MCF 10A (cell line): ENCODE results near the gene RHEBL1. TPM values are rescaled to one million over a fixed set of nuclear protein-coding genes. Genes with fewer than 3 reads are reported as not detected.

Source experiments
- BruUV-seq: library from RNA; stranded (reverse); fragments of 400-500 nt; replicated peaks from 2 replicates; lab custom pipeline; 2021; lab: Mats Ljungman, UMichigan
- CTCF ChIA-PET: fragments of 300-600 bp; sonication (Branson Sonifier 250); formaldehyde crosslinking; extraction: SDS; loops from one replicate; lab custom pipeline; 2021; ENCODE audit warnings: antibody characterized with exemption, inconsistent platforms; lab: Yijun Ruan, JAX
- POLR2A ChIA-PET: fragments of 300-600, 350-650 bp; sonication (Branson Sonifier 250); formaldehyde crosslinking; extraction: SDS; loops from one replicate; lab custom pipeline; 2020; ENCODE audit warnings: antibody characterized with exemption, inconsistent platforms; lab: Yijun Ruan, JAX
- DNase-seq: peaks from one replicate; pipeline ENCODE4 v3.0.0-alpha.2; 2018; ENCODE audit not compliant: unreplicated experiment
- H3K27ac Mint-ChIP-seq: one replicate; pipeline ENCODE4 v1.8.0; 2022; ENCODE audit warnings: mild to moderate bottlenecking, low read depth, mixed read lengths; ENCODE audit not compliant: unreplicated experiment
- H3K27me3 Mint-ChIP-seq: one replicate; pipeline ENCODE4 v1.8.0; 2022; ENCODE audit warnings: mixed read lengths; ENCODE audit not compliant: insufficient read depth, unreplicated experiment
- H3K36me3 Mint-ChIP-seq: one replicate; pipeline ENCODE4 v1.8.0; 2022; ENCODE audit warnings: mild to moderate bottlenecking, moderate library complexity, mixed read lengths; ENCODE audit not compliant: insufficient read depth, unreplicated experiment
- H3K4me1 Mint-ChIP-seq: one replicate; pipeline ENCODE4 v1.8.0; 2022; ENCODE audit warnings: mixed read lengths; ENCODE audit not compliant: insufficient read depth, unreplicated experiment
- H3K4me3 Mint-ChIP-seq: one replicate; pipeline ENCODE4 v1.8.0; 2022; ENCODE audit warnings: mild to moderate bottlenecking, moderate library complexity, mixed read lengths; ENCODE audit not compliant: unreplicated experiment
- H3K9me3 Mint-ChIP-seq: one replicate; pipeline ENCODE4 v1.8.0; 2022; ENCODE audit warnings: mixed read lengths; ENCODE audit not compliant: unreplicated experiment
- intact Hi-C: fragments of 100-400 bp; cut with micrococcal nuclease; formaldehyde crosslinking; loops from 2 replicates; pipeline ENCODE4 v1.14.1; 2022
- total RNA-seq: library from RNA; stranded (reverse); gene quantifications from 2 replicates; pipeline ENCODE4 v1.2.3, GENCODE V29; 2022
- TF ChIP-seq, protein P1 (sequence below): fragments of 200-600 bp; IDR thresholded peaks from one replicate; pipeline ENCODE4 v1.8.0; 2022; ENCODE audit warnings: antibody characterized with exemption, mild to moderate bottlenecking; ENCODE audit not compliant: unreplicated experiment

RHEBL1 gene
- total RNA-seq, 1 experiment from 2014 or later: 0.35 TPM

DNA sequence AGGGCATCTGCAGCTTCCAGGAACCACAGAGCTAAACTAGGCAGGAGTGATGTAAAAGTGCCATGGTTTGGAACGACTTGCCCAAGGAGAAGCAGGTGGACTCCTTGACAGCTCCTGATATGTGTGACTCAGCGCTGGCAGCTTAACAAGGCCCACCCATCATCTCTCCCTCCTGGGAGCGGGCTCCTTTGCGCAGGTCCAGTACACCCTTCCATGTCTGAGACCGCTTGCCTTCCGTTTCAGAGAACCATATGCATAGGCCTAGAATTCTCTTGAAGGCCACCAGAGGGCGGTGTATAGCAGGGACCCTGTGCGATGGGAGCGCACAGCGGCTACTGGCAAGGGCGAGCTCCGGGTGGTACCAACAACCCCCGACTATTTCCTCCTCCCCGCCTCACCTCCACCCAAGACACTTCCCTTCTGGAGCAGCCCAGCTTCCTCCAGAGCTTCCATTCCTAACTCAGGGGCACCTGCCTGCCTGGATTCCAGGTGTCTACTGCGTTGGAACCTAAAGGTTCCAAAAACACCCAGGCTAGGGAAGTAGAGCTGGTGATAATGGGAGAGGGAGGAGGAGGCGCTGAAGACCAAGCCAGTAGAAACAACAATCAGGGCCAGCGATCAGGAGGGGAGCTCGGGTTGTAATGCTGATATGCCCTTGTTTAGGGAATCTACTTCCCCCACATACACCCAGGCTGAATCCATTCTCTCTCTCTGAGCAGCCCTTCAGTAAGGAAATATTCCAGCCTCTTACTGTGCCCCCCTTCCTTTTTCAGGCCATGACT is 18.6 kb upstream of the RHEBL1 start:
- no peak overlapping the region for H3K27ac Mint-ChIP-seq
- TF ChIP-seq, protein P1, sequence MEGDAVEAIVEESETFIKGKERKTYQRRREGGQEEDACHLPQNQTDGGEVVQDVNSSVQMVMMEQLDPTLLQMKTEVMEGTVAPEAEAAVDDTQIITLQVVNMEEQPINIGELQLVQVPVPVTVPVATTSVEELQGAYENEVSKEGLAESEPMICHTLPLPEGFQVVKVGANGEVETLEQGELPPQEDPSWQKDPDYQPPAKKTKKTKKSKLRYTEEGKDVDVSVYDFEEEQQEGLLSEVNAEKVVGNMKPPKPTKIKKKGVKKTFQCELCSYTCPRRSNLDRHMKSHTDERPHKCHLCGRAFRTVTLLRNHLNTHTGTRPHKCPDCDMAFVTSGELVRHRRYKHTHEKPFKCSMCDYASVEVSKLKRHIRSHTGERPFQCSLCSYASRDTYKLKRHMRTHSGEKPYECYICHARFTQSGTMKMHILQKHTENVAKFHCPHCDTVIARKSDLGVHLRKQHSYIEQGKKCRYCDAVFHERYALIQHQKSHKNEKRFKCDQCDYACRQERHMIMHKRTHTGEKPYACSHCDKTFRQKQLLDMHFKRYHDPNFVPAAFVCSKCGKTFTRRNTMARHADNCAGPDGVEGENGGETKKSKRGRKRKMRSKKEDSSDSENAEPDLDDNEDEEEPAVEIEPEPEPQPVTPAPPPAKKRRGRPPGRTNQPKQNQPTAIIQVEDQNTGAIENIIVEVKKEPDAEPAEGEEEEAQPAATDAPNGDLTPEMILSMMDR: peak; percentile 79
- POLR2A ChIA-PET: interaction anchor here (1.0 to 2.3 kb wide), 11 partner anchors 12 to 147 kb away, joined by 3 to 19 read pairs (median 3); partner anchors contain the start of genes LMBR1L, RHEBL1 and TUBA1B
- peak; percentile 93 for DNase-seq
- no peak overlapping the region for H3K4me3 Mint-ChIP-seq
- H3K9me3 Mint-ChIP-seq: no peaks in the 10 kb centered on the region
- no peaks in the 10 kb centered on the region for H3K36me3 Mint-ChIP-seq
- CTCF ChIA-PET: interaction anchor here (0.5 to 4.6 kb wide), 39 partner anchors 8 to 468 kb away, joined by 3 to 99 read pairs (median 8); partner anchors contain the start of genes KMT2D, LMBR1L and RHEBL1
- H3K27me3 Mint-ChIP-seq: no peaks in the 10 kb centered on the region
- no TSS peak for BruUV-seq
- peaks cover 8% of the 10 kb centered on the region for H3K4me1 Mint-ChIP-seq
- intact Hi-C loops: loop anchor here (1.0 to 2.0 kb wide), 3 partner anchors 20 to 147 kb away; partner anchors contain the start of gene RHEBL1

DNA sequence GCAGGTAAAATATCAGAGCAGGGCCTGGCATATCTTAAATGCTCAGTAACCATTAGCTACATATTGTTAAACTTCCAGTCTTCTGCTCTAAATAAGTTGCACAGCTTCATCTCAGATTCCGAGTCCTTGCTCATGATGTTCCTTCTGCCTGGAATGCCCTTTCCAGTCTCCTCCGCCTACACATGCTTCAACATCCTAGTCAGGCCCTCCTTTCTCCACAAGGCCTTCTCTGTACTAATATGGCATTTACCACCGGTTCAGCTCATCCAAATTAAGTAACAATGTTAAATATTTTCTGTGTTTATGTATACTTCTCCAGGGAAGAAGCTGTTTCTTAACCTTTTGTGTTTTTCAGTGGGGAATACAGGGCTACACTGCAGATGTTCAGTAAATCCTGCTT is 16.3 kb upstream of the RHEBL1 start:
- no peak for DNase-seq
- no peaks in the 10 kb centered on the region for H3K9me3 Mint-ChIP-seq
- H3K36me3 Mint-ChIP-seq: no peaks in the 10 kb centered on the region
- BruUV-seq: no TSS peak
- TF ChIP-seq, protein P1: no peak
- ChIA-PET POLR2A (interaction anchor here (0.8 to 1.4 kb wide), 4 partner anchors 16 to 44 kb away, joined by 3 to 6 read pairs (median 4); partner anchors contain the start of genes RHEBL1 and TUBA1B), CTCF (interaction anchor here (0.6 to 4.6 kb wide), 10 partner anchors 9 to 1375 kb away, joined by 3 to 99 read pairs (median 4); partner anchors contain the start of genes DHH and LMBR1L)
- H3K4me3 Mint-ChIP-seq: no peak overlapping the region
- peaks cover 10% of the 10 kb centered on the region for H3K27me3 Mint-ChIP-seq
- intact Hi-C loops: no loop called here
- peaks cover 12% of the 10 kb centered on the region for H3K4me1 Mint-ChIP-seq
- no peak overlapping the region for H3K27ac Mint-ChIP-seq

DNA sequence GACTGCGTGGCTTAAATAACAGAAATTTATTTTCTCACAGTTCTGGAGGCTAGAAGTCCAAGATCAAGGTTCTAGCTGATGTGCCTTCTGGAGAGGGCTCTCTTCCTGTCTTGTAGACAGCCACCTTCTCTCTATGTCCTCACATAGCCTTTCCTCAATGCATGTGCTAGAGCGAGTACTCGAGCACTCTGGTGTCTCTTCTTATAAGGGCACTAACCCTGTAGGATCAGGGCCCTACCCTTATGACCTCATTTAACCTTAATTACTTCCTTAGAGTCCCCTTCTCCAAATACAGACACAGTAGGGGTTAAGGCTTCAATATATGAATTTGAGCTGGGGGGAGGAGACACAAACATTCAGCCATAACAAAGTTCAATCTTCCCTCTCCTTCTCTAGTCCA is 14.7 kb upstream of the RHEBL1 start:
- Mint-ChIP-seq H3K27me3 (peaks cover 20% of the 10 kb centered on the region), H3K36me3 (no peaks in the 10 kb centered on the region), H3K4me3 (no peak overlapping the region), H3K27ac (no peak overlapping the region), H3K9me3 (no peaks in the 10 kb centered on the region), H3K4me1 (peaks cover 12% of the 10 kb centered on the region)
- DNase-seq: no peak
- intact Hi-C loops: no loop called here
- BruUV-seq: no TSS peak
- ChIA-PET POLR2A (interaction anchor here (0.7 to 1.2 kb wide), 2 partner anchors 36 to 46 kb away, joined by 5 to 6 read pairs; partner anchors contain the start of gene TUBA1B), CTCF (interaction anchor here (0.6 to 3.2 kb wide), 9 partner anchors 9 to 158 kb away, joined by 3 to 31 read pairs (median 4); partner anchors contain the start of gene RHEBL1)
- TF ChIP-seq, protein P1: no peak

DNA sequence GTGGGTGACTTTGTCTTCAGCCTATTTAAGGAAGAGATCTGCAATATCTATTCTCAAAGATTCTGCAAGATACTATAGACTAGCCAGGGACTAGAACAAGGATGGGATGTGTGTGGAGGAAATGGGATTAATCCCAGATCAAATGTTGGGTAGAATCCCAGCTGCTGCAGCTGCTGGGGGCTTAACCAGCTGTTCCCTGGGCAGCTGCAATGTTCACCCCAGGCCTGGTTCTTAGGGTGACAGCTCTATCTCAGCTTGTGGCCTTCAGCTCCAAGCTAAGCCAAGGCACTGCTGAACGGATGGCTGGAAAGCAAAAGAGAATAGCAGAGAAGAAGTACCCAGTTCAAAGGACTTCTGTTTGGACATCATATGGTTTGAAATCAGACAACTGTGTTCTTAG is 10.0 kb upstream of the RHEBL1 start:
- DNase-seq: no peak
- no peak overlapping the region for H3K4me3 Mint-ChIP-seq
- H3K27me3 Mint-ChIP-seq: peaks cover 20% of the 10 kb centered on the region
- peaks cover 4% of the 10 kb centered on the region for H3K4me1 Mint-ChIP-seq
- BruUV-seq: no TSS peak
- H3K9me3 Mint-ChIP-seq: no peaks in the 10 kb centered on the region
- no peak overlapping the region for H3K27ac Mint-ChIP-seq
- intact Hi-C loops: no loop called here
- POLR2A ChIA-PET: interaction anchor here (0.6 to 2.1 kb wide), 4 partner anchors 10 to 42 kb away, joined by 3 to 6 read pairs (median 4); partner anchors contain the start of gene RHEBL1
- H3K36me3 Mint-ChIP-seq: no peaks in the 10 kb centered on the region
- TF ChIP-seq, protein P1: no peak
- CTCF ChIA-PET: interaction anchor here (3.4 kb wide), 1 partner anchor 9 kb away, joined by 26 read pairs; no protein-coding TSS in a partner anchor
